HL-60 (cell line): ENCODE measurements around the gene TRDN.

Source experiments
- DNase-seq, 2 experiments: peaks; one replicate each; pipeline ENCODE4 v3.0.0-alpha.2; 2010 to 2020; ENCODE audit warnings: low read depth in 1 of 2, low spot score in 1 of 2
- H3K27ac ChIP-seq: fragments of 250-450 bp; sonication (Bioruptor Pico); replicated peaks from 2 replicates; pipeline ENCODE4 v1.5.1; 2020; ENCODE audit warnings: mild to moderate bottlenecking, moderate library complexity
- H3K27me3 ChIP-seq: fragments of 250-450 bp; sonication (Bioruptor Pico); 2 replicates; pipeline ENCODE4 v1.5.1; 2021; ENCODE audit warnings: mild to moderate bottlenecking, moderate library complexity; ENCODE audit not compliant: insufficient read depth, poor library complexity, severe bottlenecking
- H3K4me3 ChIP-seq: replicated peaks from 2 replicates; pipeline ENCODE4 v1.5.1; 2011; ENCODE audit warnings: mild to moderate bottlenecking, control low read depth, low read length; ENCODE audit not compliant: insufficient read depth
- CTCF ChIP-seq: IDR thresholded peaks from one replicate; pipeline ENCODE4 v1.5.1; 2011; ENCODE audit warnings: low read length, control low read depth, inconsistent platforms; ENCODE audit not compliant: insufficient read depth
- GABPA ChIP-seq: IDR thresholded peaks from 2 replicates; pipeline ENCODE4 v1.6.1; 2012; ENCODE audit warnings: low read depth
- POLR2AphosphoS5 ChIP-seq: IDR thresholded peaks from 2 replicates; pipeline ENCODE4 v1.6.1; 2012; ENCODE audit warnings: low read depth
- REST ChIP-seq: IDR thresholded peaks from 2 replicates; pipeline ENCODE4 v1.6.1; 2012; ENCODE audit warnings: low read depth; ENCODE audit not compliant: insufficient replicate concordance
- SPI1 ChIP-seq: IDR thresholded peaks from 2 replicates; pipeline ENCODE4 v1.6.1; 2012; ENCODE audit warnings: low read depth, mild to moderate bottlenecking, borderline replicate concordance

Gene TRDN

GRCh38 chr6:123203928-123204327, 432.8 kb downstream of the TRDN start:
- Histone ChIP-seq H3K4me3 (no peak overlapping the region), H3K27ac (no peak overlapping the region), H3K27me3 (no peaks in the 10 kb centered on the region)
- TF ChIP-seq SPI1 = no peak
- TF ChIP-seq REST = no peak
- TF ChIP-seq POLR2AphosphoS5 = no peak
- TF ChIP-seq GABPA = no peak
- TF ChIP-seq CTCF = no peak
- no peak for DNase-seq

GRCh38 chr6:123201869-123202372, 434.8 kb downstream of the TRDN start:
- Histone ChIP-seq H3K27ac (no peak overlapping the region), H3K4me3 (no peak overlapping the region), H3K27me3 (no peaks in the 10 kb centered on the region)
- no peak for DNase-seq
- TF ChIP-seq REST (no peak), CTCF (no peak), POLR2AphosphoS5 (no peak), GABPA (no peak), SPI1 (no peak)

GRCh38 chr6:123193298-123193697, 443.5 kb downstream of the TRDN start:
- Histone ChIP-seq H3K4me3 (no peak overlapping the region), H3K27ac (no peak overlapping the region), H3K27me3 (no peaks in the 10 kb centered on the region)
- no peak for DNase-seq
- no peak for TF ChIP-seq CTCF
- TF ChIP-seq SPI1 = no peak

- TF ChIP-seq POLR2AphosphoS5 (no peak), REST (no peak), GABPA (no peak), CTCF (no peak), SPI1 (no peak)
- no peak overlapping the region for H3K4me3 ChIP-seq
- no peak for DNase-seq
- no peak overlapping the region for H3K27ac ChIP-seq
- H3K27me3 ChIP-seq = no peaks in the 10 kb centered on the region
These were observed 446.9 kb downstream of the TRDN start for GRCh38 chr6:123189816-123190215.
